Activated B cell treated with CpG ODN at 0.5 μM for 24 hours (primary cell): ENCODE results near the gene BAHCC1. TPM values are rescaled to one million over a fixed set of nuclear protein-coding genes. Genes with fewer than 3 reads are reported as not detected.

Experiments
- ATAC-seq: fragments of 200-7000 bp; cut with Tn5 transposase; one replicate; pipeline ENCODE4 v1.10.0; 2021; ENCODE audit warnings: low read depth, mild to moderate bottlenecking, moderate library complexity
- CTCF ChIA-PET: fragments of 350-600 bp; sonication (Branson Sonifier 250); formaldehyde crosslinking; loops from one replicate; lab custom pipeline; 2021; ENCODE audit warnings: antibody characterized with exemption; lab: Charles Lee
- POLR2A ChIA-PET: fragments of 350-600 bp; sonication (Branson Sonifier 250); formaldehyde crosslinking; loops from one replicate; lab custom pipeline; 2021; ENCODE audit warnings: antibody characterized with exemption; lab: Charles Lee
- DNase-seq: peaks from one replicate; pipeline ENCODE4 v3.0.0; 2022
- H3K27ac Mint-ChIP-seq: one replicate; pipeline ENCODE4 v1.8.0; 2020; ENCODE audit warnings: mixed read lengths
- H3K27me3 Mint-ChIP-seq: one replicate; pipeline ENCODE4 v1.8.0; 2021; ENCODE audit warnings: mixed read lengths
- H3K36me3 Mint-ChIP-seq: one replicate; pipeline ENCODE4 v1.8.0; 2021; ENCODE audit warnings: low read depth, mixed read lengths
- H3K4me1 Mint-ChIP-seq: one replicate; pipeline ENCODE4 v1.8.0; 2021; ENCODE audit warnings: mixed read lengths
- H3K4me3 Mint-ChIP-seq: one replicate; pipeline ENCODE4 v1.8.0; 2020; ENCODE audit warnings: mild to moderate bottlenecking, mixed read lengths
- H3K9me3 Mint-ChIP-seq: one replicate; pipeline ENCODE4 v1.8.0; 2020; ENCODE audit warnings: mixed read lengths
- intact Hi-C: fragments of 100-400 bp; cut with micrococcal nuclease; formaldehyde crosslinking; loops from one replicate; pipeline ENCODE4 v1.15.1; 2024
- total RNA-seq: library from RNA; stranded (reverse); gene quantifications from 2 replicates; pipeline ENCODE4 v1.2.3, GENCODE V29; 2022
- TF ChIP-seq, protein P1 (sequence below): fragments of 200-600 bp; IDR thresholded peaks from one replicate; pipeline ENCODE4 v1.8.0; 2022; ENCODE audit warnings: antibody characterized with exemption, mild to moderate bottlenecking

The BAHCC1 gene
- total RNA-seq, 1 donor from 2014 or later, result 0.13 TPM

DNA sequence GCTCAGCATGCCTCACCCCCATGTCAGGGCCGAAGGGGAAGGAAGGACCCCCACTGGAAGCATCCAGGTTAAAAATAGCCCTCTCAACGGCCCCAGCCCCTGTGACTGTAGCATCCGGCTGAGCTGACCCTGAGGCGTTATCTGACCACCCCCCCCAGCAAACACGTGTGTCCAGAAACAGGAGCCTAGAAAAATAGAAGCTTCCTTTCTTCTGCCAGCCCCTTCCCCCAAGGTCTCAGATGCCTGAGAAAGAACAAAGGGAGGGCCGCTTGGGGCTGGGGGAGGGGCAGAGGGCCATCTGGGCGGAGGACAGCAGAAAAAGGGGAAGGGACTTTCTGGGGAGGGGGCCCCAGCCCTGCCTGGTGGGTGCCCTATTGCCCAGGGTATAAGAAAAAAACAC is 61.5 kb downstream of the BAHCC1 start:
- Mint-ChIP-seq H3K36me3 (no peaks in the 10 kb centered on the region), H3K9me3 (no peaks in the 10 kb centered on the region), H3K27ac (no peak overlapping the region), H3K4me1 (peaks cover 18% of the 10 kb centered on the region), H3K27me3 (peaks cover 4% of the 10 kb centered on the region), H3K4me3 (no peak overlapping the region)
- DNase-seq, result no peak
- ChIA-PET POLR2A (no interaction called here), CTCF (no interaction called here)
- TF ChIP-seq, protein P1, sequence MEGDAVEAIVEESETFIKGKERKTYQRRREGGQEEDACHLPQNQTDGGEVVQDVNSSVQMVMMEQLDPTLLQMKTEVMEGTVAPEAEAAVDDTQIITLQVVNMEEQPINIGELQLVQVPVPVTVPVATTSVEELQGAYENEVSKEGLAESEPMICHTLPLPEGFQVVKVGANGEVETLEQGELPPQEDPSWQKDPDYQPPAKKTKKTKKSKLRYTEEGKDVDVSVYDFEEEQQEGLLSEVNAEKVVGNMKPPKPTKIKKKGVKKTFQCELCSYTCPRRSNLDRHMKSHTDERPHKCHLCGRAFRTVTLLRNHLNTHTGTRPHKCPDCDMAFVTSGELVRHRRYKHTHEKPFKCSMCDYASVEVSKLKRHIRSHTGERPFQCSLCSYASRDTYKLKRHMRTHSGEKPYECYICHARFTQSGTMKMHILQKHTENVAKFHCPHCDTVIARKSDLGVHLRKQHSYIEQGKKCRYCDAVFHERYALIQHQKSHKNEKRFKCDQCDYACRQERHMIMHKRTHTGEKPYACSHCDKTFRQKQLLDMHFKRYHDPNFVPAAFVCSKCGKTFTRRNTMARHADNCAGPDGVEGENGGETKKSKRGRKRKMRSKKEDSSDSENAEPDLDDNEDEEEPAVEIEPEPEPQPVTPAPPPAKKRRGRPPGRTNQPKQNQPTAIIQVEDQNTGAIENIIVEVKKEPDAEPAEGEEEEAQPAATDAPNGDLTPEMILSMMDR, result no peak
- intact Hi-C loops, result no loop called here
- ATAC-seq, result no peak

DNA sequence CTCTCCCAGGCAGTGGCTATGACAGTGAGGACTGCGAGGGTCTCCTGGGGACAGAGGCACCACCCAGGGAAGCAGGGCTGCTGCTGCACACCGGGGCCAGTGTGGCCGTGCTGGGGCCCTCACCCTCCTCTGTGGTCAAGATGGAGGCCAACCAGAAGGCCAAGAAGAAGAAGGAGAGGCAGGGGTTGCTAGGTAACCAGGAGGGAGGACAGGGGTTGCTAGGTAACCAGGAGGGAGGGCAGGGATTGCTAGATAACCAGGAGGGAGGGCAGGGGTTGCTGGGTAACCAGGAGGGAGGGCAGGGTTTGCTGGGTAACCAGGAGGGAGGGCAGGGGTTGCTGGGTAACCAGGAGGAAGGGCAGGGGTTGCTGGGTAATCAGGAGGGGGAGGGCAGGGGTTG is 62.1 kb downstream of the BAHCC1 start:
- TF ChIP-seq, protein P1, result no peak
- peaks cover 18% of the 10 kb centered on the region for H3K4me1 Mint-ChIP-seq
- POLR2A ChIA-PET, result no interaction called here
- H3K9me3 Mint-ChIP-seq, result no peaks in the 10 kb centered on the region
- DNase-seq (no peak), ATAC-seq (no peak)
- H3K27me3 Mint-ChIP-seq, result peaks cover 4% of the 10 kb centered on the region
- H3K4me3 Mint-ChIP-seq, result no peak overlapping the region
- H3K36me3 Mint-ChIP-seq, result no peaks in the 10 kb centered on the region
- intact Hi-C loops, result no loop called here
- CTCF ChIA-PET, result no interaction called here
- no peak overlapping the region for H3K27ac Mint-ChIP-seq

DNA sequence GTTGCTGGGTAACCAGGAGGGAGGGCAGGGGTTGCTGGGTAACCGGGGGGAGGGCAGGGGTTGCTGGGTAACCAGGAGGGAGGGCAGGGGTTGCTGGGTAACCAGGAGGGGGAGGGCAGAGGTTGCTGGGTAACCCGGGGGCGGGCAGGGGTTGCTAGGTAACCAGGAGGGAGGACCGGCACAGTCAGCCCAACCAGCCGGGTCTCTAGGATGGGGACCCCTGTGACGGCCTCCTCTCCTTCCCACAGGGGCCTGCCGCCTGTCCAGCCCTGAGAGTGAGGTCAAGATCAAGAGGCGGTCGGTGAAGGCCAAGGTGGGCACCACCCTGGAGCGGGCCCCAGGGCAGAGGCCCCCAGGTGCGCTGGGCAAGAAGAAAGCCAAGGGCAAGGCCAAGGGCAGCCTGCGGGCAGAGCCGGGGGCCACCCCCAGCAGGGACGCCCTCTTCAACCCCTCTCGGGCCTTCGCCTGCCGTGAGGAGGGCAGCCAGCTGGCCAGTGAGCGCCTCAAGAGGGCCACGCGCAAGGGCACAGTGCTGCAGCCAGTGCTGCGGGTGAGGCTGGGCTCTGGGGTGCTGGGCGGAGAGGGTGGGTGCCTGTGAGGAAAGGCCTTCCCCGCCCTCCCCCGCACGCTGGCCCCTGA is 62.8 kb downstream of the BAHCC1 start:
- Mint-ChIP-seq H3K27me3 (peaks cover 4% of the 10 kb centered on the region), H3K4me1 (peaks cover 17% of the 10 kb centered on the region), H3K4me3 (no peak overlapping the region), H3K9me3 (no peaks in the 10 kb centered on the region), H3K27ac (no peak overlapping the region), H3K36me3 (no peaks in the 10 kb centered on the region)
- CTCF ChIA-PET, result no interaction called here
- POLR2A ChIA-PET, result no interaction called here
- TF ChIP-seq, protein P1, result no peak
- DNase-seq (no peak), ATAC-seq (no peak)
- intact Hi-C loops, result no loop called here

DNA sequence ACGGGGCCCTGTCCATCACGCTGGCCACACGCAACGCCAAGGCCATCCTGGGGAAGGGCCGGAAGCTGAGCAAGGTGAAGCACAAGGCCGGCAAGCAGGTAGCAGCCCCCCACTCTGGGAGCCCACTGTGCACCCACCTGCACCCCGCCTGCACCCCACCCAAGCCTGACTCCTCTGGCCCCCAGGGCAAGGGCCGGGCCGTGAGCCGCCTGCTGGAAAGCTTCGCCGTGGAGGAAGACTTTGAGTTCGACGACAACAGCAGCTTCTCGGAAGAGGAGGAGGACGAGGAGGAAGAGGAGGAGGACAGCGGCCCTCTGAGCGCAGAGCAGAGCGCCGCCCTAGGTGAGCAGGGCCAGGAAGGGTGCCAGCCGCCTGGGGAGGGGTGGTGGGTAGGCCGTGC is 63.4 kb downstream of the BAHCC1 start:
- CTCF ChIA-PET, result no interaction called here

DNA sequence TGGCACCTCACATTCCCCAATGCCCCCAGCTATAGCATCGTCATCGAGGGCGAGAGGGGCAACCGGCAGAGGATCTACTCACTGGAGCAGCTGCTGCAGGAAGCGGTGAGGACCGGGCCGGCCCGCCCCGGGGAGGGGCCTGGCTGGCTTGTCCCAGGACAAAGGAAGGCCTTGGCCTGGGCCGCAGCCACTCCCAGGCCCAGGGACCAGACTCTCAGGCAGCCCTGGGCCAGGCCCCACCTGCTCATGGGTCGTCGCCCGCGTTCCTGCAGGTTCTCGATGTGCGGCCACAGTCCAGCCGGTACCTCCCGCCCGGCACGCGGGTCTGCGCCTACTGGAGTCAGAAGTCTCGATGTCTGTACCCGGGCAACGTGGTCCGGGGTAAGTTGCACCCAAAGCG is 64.0 kb downstream of the BAHCC1 start:
- H3K4me1 Mint-ChIP-seq, result peaks cover 6% of the 10 kb centered on the region
- no peaks in the 10 kb centered on the region for H3K9me3 Mint-ChIP-seq
- H3K27me3 Mint-ChIP-seq, result no peaks in the 10 kb centered on the region
- ChIA-PET CTCF (no interaction called here), POLR2A (no interaction called here)
- H3K27ac Mint-ChIP-seq, result no peak overlapping the region
- ATAC-seq (no peak), DNase-seq (no peak)
- H3K36me3 Mint-ChIP-seq, result no peaks in the 10 kb centered on the region
- intact Hi-C loops, result no loop called here
- no peak overlapping the region for H3K4me3 Mint-ChIP-seq
- TF ChIP-seq, protein P1, result no peak

More for the DNA sequence above, 63.4 kb downstream of the BAHCC1 start:
- Mint-ChIP-seq H3K27me3 (no peaks in the 10 kb centered on the region), H3K27ac (no peak overlapping the region), H3K36me3 (no peaks in the 10 kb centered on the region), H3K9me3 (no peaks in the 10 kb centered on the region), H3K4me1 (peaks cover 12% of the 10 kb centered on the region), H3K4me3 (no peak overlapping the region)
- intact Hi-C loops, result no loop called here
- no peak for ATAC-seq
- POLR2A ChIA-PET, result no interaction called here
- TF ChIP-seq, protein P1, result no peak
- no peak for DNase-seq
